ENCODE results near the gene FAM184A. TPM values are rescaled to one million over a fixed set of nuclear protein-coding genes. Genes with fewer than 3 reads are reported as not detected.

The FAM184A gene
- total and polyA plus RNA-seq, 9 of the 15 experiments (the other 6 are each of a cell fraction or from before 2014, with no cell fraction given): 6.4 to 18.7 (median 13.1) TPM

GRCh38 chr6:119119989-119120388 is 41.5 kb upstream of the FAM184A start:
- DNase-seq (ENCODE audit: extremely low read depth in 1 of 4, low spot score in 3 of 4) (no peak), FAIRE-seq (no peak), ATAC-seq (no peak)
- no peak overlapping the region for H3K4me2 ChIP-seq (ENCODE audit: insufficient read depth, low read length)
- H3K27ac ChIP-seq (ENCODE audit: extremely low read depth, low read depth, low read length): no peak overlapping the region
- H3K9me1 ChIP-seq (ENCODE audit: control insufficient read depth, insufficient read depth, low read length): no peaks in the 10 kb centered on the region
- no peaks in the 10 kb centered on the region for H3K36me3 ChIP-seq (ENCODE audit: control insufficient read depth, insufficient read depth, low read length)
- H3K27me3 ChIP-seq (ENCODE audit: control insufficient read depth in 2 of 2, insufficient read depth in 2 of 2, low read length in 2 of 2): no peaks in the 10 kb centered on the region
- no peak overlapping the region for H2AFZ ChIP-seq (ENCODE audit: low read depth, low read length)
- in situ Hi-C loops (cut with MboI): loop anchor here (10.0 kb wide), 1 partner anchor 835 kb away; no protein-coding TSS in a partner anchor
- intact Hi-C loops (cut with micrococcal nuclease): no loop called here
- 59% methylated on average over 4 of the region's 4 CpGs for WGBS (ENCODE audit: insufficient coverage, low coverage, missing lambda C conversion rate)
- no TSS peak for BruUV-seq (replicated peaks)
- CTCF ChIA-PET (ENCODE audit: low intra/inter-chr PET ratio): no interaction called here
- no peaks in the 10 kb centered on the region for H4K20me1 ChIP-seq (replicated peaks; ENCODE audit: control insufficient read depth, insufficient read depth, low read length)
- H3K79me2 ChIP-seq (ENCODE audit: control insufficient read depth, insufficient read depth, low read length): no peaks in the 10 kb centered on the region
- H3K4me1 ChIP-seq (replicated peaks in 1 of 2; ENCODE audit: control insufficient read depth in 2 of 2, insufficient read depth in 2 of 2, low read length in 2 of 2): no peaks in the 10 kb centered on the region
- H3K9ac ChIP-seq (ENCODE audit: insufficient read depth in 1 of 2, low read depth in 2 of 2, low read length in 2 of 2): no peak overlapping the region
- no peaks in the 10 kb centered on the region for H3K9me3 ChIP-seq (replicated peaks; ENCODE audit: control insufficient read depth, insufficient read depth, low read depth, low read length)
- H3K4me3 ChIP-seq: no peak overlapping the region
- POLR2A ChIA-PET: no interaction called here
- TF ChIP-seq TRIM25 (IDR thresholded peaks at IDR 0.05; ENCODE audit: borderline replicate concordance) (no peak), ZNF384 (IDR thresholded peaks at IDR 0.05; ENCODE audit: low read depth, low read length) (no peak), BCLAF1 (IDR thresholded peaks at IDR 0.05; ENCODE audit: borderline replicate concordance in 1 of 2, control insufficient read depth in 1 of 2, low read depth in 2 of 2, low read length in 1 of 2) (no peak), CEBPB (tag; IDR thresholded peaks at IDR 0.05) (peak; percentile 86), NKRF (IDR thresholded peaks at IDR 0.05; ENCODE audit: borderline replicate concordance) (no peak), JUND (IDR thresholded peaks at IDR 0.05; ENCODE audit: borderline replicate concordance, low read depth, low read length) (no peak), JUND (tag; IDR thresholded peaks at IDR 0.05; ENCODE audit: borderline replicate concordance, low read depth, low read length) (no peak), GABPA (tag; conservative IDR thresholded peaks at IDR 0.05; ENCODE audit: low read depth) (no peak), E2F3 (CRISPR knock-in tag; IDR thresholded peaks at IDR 0.05) (no peak), JUN (IDR thresholded peaks at IDR 0.05; ENCODE audit: borderline replicate concordance, low read depth, low read length) (peak; percentile 10; the same call in 1 of the 2 replicates), JUN (CRISPR knock-in tag; IDR thresholded peaks at IDR 0.05; ENCODE audit: borderline replicate concordance) (no peak), ZNF146 (CRISPR knock-in tag; IDR thresholded peaks at IDR 0.05; ENCODE audit: unreplicated experiment) (no peak), DIDO1 (tag; IDR thresholded peaks at IDR 0.05; ENCODE audit: low read depth) (no peak), SP2 (IDR thresholded peaks at IDR 0.05; ENCODE audit: extremely low read depth, low read depth, low read length, poor library complexity, severe bottlenecking) (no peak), MYC (IDR thresholded peaks at IDR 0.05; ENCODE audit: low read depth, low read length) (no peak), MYC (CRISPR knock-in tag; IDR thresholded peaks at IDR 0.05; ENCODE audit: borderline replicate concordance, low read depth) (no peak), TRIM24 (IDR thresholded peaks at IDR 0.05) (0 out of 4 replicates have a peak, but pooled peaks of 1 of the 2 experiments have one; percentile 16)

All from K562 (cell line).